ENCODE data around the gene TSPAN18. TPM values are rescaled to one million over a fixed set of nuclear protein-coding genes. Genes with fewer than 3 reads are reported as not detected.

TSPAN18 gene
- total RNA-seq, 1 experiment from 2014 or later, result 18.3 TPM

DNA sequence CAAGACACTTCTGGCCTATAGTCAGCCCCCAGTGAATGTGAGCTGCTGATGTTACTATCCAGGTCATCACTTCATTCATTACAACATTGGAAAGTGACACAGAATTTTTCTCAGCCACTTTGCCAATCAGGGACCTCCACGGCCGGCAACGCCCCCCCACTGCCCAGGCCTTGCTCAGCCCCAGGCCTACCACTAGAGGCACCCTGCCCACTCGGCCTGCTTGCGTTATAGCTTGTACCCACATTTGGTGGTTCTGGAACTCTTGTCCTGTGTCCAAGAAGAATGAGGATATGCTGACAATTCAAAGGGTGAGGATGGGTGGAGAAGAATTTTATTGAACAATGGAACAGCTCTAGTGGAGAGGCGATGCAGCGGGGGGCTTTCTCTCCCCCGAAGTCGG is 96.2 kb downstream of the TSPAN18 start:
- peak; percentile 87 for ATAC-seq
- intact Hi-C loops (cut with micrococcal nuclease), result no loop called here
- no peaks in the 10 kb centered on the region for H3K9me2 ChIP-seq (ENCODE audit: insufficient read depth)
- no peak overlapping the region for H3K9ac ChIP-seq (ENCODE audit: low read length)
- CTCF ChIA-PET, result no interaction called here
- RAD21 ChIA-PET (ENCODE audit: low non-redundant PET in 1 of 2, low total read pairs in 2 of 2, uncharacterized antibody in 2 of 2, unreplicated experiment in 2 of 2), result no interaction called here
- no peaks in the 10 kb centered on the region for H3K79me2 ChIP-seq (ENCODE audit: insufficient read depth, low read length)
- no peak overlapping the region for H2AFZ ChIP-seq (ENCODE audit: low read depth, low read length, poor library complexity, severe bottlenecking)
- H4K20me1 ChIP-seq (ENCODE audit: insufficient read depth), result no peaks in the 10 kb centered on the region
- no TSS peak for BruUV-seq (replicated peaks)
- H3K9me3 ChIP-seq (ENCODE audit: control insufficient read depth in 1 of 2, insufficient read depth in 1 of 2, low read depth in 1 of 2, low read length in 2 of 2), result no peaks in the 10 kb centered on the region; a peak in 1 of 4 replicates
- no peak overlapping the region for H3K27ac ChIP-seq (ENCODE audit: low read depth, low read length)
- no peaks in the 10 kb centered on the region for H3K4me1 ChIP-seq (ENCODE audit: control insufficient read depth in 1 of 2, insufficient read depth in 2 of 2, low read length in 2 of 2)
- no peaks in the 10 kb centered on the region for H3K36me3 ChIP-seq (ENCODE audit: control insufficient read depth in 1 of 2, insufficient read depth in 2 of 2, low read length in 2 of 2)
- H3K27me3 ChIP-seq (ENCODE audit: insufficient read depth, low read length), result no peaks in the 10 kb centered on the region
- no peak for DNase-seq (ENCODE audit: low read depth, low spot score)
- TF ChIP-seq SRF (IDR thresholded peaks at IDR 0.05; ENCODE audit: low read depth), result no peak
- TF ChIP-seq ZFX (IDR thresholded peaks at IDR 0.05), result no peak
- TF ChIP-seq, protein P1, sequence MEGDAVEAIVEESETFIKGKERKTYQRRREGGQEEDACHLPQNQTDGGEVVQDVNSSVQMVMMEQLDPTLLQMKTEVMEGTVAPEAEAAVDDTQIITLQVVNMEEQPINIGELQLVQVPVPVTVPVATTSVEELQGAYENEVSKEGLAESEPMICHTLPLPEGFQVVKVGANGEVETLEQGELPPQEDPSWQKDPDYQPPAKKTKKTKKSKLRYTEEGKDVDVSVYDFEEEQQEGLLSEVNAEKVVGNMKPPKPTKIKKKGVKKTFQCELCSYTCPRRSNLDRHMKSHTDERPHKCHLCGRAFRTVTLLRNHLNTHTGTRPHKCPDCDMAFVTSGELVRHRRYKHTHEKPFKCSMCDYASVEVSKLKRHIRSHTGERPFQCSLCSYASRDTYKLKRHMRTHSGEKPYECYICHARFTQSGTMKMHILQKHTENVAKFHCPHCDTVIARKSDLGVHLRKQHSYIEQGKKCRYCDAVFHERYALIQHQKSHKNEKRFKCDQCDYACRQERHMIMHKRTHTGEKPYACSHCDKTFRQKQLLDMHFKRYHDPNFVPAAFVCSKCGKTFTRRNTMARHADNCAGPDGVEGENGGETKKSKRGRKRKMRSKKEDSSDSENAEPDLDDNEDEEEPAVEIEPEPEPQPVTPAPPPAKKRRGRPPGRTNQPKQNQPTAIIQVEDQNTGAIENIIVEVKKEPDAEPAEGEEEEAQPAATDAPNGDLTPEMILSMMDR (IDR thresholded peaks at IDR 0.05 in 2 of 3, conservative IDR thresholded peaks at IDR 0.05 in 1 of 3; ENCODE audit: borderline replicate concordance in 1 of 3, insufficient read depth in 1 of 3, low read depth in 2 of 3, low read length in 2 of 3), result peak in 2 of 3 experiments; percentile 57 to 58; a peak in 4 of 6 replicates
- H3K4me3 ChIP-seq (replicated peaks in 1 of 2; ENCODE audit: low read depth in 1 of 2, low read length in 2 of 2), result no peak overlapping the region
- no peak overlapping the region for H3K4me2 ChIP-seq (ENCODE audit: low read length)
- POLR2A ChIA-PET, result no interaction called here

GRCh38 chr11:44823868-44824267 is 97.1 kb downstream of the TSPAN18 start:
- H3K4me2 ChIP-seq (ENCODE audit: low read length), result no peak overlapping the region
- CTCF ChIA-PET, result no interaction called here
- no peaks in the 10 kb centered on the region for H3K36me3 ChIP-seq (ENCODE audit: control insufficient read depth in 1 of 2, insufficient read depth in 2 of 2, low read length in 2 of 2)
- ATAC-seq, result no peak
- H4K20me1 ChIP-seq (ENCODE audit: insufficient read depth), result no peaks in the 10 kb centered on the region
- TF ChIP-seq, protein P2, sequence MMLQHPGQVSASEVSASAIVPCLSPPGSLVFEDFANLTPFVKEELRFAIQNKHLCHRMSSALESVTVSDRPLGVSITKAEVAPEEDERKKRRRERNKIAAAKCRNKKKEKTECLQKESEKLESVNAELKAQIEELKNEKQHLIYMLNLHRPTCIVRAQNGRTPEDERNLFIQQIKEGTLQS (IDR thresholded peaks at IDR 0.05), result no peak
- TF ChIP-seq EZH2phosphoT487 (IDR thresholded peaks at IDR 0.05; ENCODE audit: borderline replicate concordance), result no peak
- TF ChIP-seq SP1 (IDR thresholded peaks at IDR 0.05; ENCODE audit: low read depth), result no peak
- TF ChIP-seq POLR2A (IDR thresholded peaks at IDR 0.05; ENCODE audit: borderline replicate concordance, extremely low read depth, insufficient read depth, insufficient read length), result no peak
- no peaks in the 10 kb centered on the region; a peak in 1 of 4 replicates for H3K9me3 ChIP-seq (ENCODE audit: control insufficient read depth in 1 of 2, insufficient read depth in 1 of 2, low read depth in 1 of 2, low read length in 2 of 2)
- H2AFZ ChIP-seq (ENCODE audit: low read depth, low read length, poor library complexity, severe bottlenecking), result no peak overlapping the region
- no peak for DNase-seq (ENCODE audit: low read depth, low spot score)
- intact Hi-C loops (cut with micrococcal nuclease), result no loop called here
- no peak overlapping the region for H3K4me3 ChIP-seq (replicated peaks in 1 of 2; ENCODE audit: low read depth in 1 of 2, low read length in 2 of 2)
- no peaks in the 10 kb centered on the region for H3K79me2 ChIP-seq (ENCODE audit: insufficient read depth, low read length)
- BruUV-seq (replicated peaks), result no TSS peak
- no peaks in the 10 kb centered on the region for H3K4me1 ChIP-seq (ENCODE audit: control insufficient read depth in 1 of 2, insufficient read depth in 2 of 2, low read length in 2 of 2)
- no peak overlapping the region for H3K9ac ChIP-seq (ENCODE audit: low read length)
- RAD21 ChIA-PET (ENCODE audit: low non-redundant PET in 1 of 2, low total read pairs in 2 of 2, uncharacterized antibody in 2 of 2, unreplicated experiment in 2 of 2), result no interaction called here
- no peaks in the 10 kb centered on the region for H3K9me2 ChIP-seq (ENCODE audit: insufficient read depth)
- POLR2A ChIA-PET, result no interaction called here
- no peak overlapping the region for H3K27ac ChIP-seq (ENCODE audit: low read depth, low read length)
- no peaks in the 10 kb centered on the region for H3K27me3 ChIP-seq (ENCODE audit: insufficient read depth, low read length)

All from HCT116 (cell line).